NCI-H510A (cell line): Measurements from ENCODE around the gene MT1A.

Experiments
- DNase-seq: peaks from one replicate; lab custom pipeline; 2025; lab: John Stamatoyannopoulos, UW

The MT1A gene

DNA sequence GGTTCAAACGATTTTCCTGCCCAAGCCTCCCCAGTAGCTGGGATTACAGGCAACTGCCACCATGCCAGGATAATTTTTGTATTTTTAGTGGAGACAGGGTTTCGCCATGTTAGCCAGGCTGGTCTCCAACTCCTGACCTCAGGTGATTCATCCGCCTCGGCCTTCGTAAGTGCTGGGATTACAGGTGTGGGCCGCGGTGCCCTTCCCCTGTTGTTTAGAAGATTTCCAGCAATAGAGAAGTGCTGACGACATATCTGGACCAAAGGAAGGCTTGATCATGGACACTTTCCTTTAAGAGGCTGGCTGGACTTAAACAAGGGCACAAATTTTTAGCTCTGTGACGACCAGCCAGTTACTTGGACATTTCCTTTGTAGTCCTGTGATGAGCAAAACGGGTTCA lies 7.3 kb upstream of the MT1A start:
- no peak for DNase-seq

DNA sequence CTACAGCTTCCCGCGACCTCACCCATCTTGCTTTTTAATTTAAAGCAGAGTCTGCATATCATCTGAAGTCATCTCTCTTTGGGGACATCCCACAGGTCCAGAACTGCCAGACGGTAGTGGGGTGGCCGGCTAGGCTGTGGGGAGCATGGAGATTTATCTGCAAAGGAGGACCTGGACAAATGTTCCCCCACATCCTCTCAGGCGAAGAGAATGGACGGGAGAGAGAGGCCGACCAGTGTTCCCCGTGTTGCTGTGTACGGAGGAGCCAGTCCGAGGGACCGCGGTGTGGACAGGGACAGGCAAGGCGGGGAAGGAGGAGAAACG lies 6.7 kb upstream of the MT1A start:
- DNase-seq = no peak

DNA sequence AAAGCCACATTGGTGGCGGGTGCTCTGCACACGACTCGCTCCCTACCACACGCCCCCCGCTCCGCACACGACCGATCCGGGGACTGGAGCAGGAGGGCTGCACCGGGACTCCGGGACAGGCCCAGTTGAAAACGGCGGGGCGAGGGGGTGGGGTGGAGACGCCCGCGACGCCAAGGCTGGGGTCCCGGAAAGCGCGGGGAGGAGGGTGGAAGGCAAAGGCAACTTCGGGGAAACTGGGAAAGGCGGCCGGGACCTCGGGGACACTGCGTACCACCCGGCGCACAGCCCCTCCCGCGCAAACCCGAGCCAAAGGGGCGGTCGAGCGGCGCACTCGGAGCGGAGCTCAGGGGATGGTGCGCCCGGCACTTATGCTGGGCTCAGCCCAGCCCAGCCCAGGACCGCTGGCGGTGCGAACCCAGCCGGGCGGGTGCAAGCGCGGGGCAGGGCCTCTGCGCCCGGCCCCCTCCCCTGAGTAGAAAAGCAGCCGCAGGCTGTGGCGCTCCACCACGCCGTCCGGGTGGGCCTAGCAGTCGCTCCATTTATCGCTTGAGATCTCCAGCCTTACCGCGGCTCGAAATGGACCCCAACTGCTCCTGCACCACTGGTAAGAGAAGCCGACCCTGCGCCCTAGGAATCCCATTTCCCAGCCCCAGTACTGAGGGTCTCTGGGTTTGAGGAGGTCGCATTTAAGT lies 6.2 kb upstream of the MT1A start, which contains the start of gene MT1M:
Gene MT1M, plus strand, starts transcription at position 504 of the 692 bp plus-strand sequence. Its CDS starts 73 bp downstream, at position 577.
- DNase-seq = no peak

DNA sequence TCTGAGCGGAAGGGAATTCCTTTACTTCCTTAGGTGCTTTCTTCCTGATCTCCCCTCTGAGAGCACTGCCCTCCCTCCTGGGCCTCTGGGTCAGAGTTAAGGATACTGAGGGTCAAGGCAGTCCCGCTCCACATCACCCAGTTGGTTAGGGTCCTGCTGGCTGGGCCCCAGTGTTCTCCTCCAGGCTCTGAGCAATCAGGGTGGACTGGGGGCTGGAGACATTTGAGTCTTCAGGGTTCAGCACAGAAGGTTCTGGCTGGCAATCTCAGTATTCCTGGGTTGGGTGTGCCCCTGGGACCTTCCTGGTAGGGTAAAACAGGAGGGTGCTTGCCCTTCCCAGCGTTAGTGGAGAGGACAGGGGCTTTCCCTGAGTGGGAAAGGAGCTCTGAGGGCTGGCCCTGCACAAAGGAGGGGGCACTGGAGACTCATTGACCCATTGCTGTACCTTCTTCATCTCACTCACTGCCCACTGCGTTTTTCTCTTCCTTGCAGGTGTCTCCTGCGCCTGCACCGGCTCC lies 5.6 kb upstream of the MT1A start:
- no peak for DNase-seq

DNA sequence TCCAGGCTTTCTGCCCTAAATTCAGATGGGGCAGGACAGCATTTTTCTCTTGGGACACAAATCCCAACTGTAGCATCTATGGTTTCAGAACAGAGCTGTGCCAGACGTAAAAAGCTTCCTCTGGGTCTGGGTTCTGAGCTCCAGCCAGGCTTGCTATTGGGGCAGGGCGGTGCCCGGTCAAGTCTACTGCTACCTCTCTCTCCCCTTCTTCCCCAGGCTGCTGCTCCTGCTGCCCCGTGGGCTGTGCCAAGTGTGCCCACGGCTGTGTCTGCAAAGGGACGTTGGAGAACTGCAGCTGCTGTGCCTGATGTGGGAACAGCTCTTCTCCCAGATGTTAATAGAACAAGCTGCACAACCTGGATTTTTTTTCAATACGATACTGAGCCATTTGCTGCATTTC lies 4.9 kb upstream of the MT1A start:
- no peak for DNase-seq

DNA sequence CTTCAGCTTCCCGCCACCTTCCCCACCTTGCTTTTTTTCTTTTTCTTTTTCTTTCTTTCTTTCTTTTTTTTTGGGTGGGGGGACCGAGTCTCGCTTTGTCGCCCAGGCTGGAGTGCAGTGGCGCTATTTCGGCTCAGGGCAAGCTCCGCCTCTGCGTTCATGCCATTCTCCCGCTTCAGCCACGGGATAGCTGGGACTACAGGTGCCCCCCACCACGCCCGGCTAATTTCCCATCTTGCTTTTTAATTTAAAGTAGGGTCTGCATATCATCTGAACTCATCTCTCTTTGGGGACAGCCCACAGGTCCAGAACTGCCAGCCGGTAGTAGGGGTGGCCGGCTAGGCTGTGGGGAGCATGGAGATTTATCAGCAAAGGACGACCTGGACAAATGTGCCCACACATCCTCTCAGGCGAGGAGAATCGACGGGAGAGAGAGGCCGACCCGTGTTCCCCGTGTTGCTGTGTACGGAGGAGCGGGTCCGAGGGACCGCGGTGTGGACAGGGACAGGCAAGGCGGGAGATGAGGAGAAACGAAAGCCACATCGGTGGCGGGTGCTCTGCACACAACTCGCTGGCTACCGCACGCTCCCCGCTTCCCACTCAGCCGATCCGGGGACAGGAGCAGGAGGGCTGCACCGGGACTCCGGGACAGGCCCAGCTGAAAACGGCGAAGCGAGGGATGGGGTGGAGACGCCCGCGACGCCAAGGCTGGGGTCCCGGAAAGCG lies 3.6 kb upstream of the MT1A start:
- no peak for DNase-seq

DNA sequence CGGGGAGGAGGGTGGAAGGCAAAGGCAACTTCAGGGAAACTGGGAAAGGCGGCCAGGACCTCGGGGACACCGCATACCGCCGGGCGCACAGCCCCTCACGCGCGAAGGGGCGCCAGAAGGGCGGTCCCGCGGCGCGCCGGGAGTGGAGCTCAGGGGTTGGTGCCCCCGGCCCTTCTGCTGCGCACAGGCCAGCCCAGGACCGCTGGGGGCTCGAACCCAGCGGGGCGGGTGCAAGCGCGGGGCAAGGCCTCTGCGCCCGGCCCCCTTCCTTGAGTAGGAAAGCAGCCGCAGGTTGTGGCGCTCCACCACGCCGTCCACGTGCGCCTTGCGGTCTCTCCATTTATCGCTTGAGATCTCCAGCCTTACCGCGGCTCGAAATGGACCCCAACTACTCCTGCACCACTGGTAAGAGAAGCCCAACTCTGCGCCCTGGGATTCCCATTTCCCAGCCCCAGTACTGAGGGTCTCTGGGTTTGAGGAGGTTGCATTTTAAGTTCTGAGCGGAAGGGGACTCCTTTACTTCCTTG lies 3.0 kb upstream of the MT1A start:
- no peak for DNase-seq

DNA sequence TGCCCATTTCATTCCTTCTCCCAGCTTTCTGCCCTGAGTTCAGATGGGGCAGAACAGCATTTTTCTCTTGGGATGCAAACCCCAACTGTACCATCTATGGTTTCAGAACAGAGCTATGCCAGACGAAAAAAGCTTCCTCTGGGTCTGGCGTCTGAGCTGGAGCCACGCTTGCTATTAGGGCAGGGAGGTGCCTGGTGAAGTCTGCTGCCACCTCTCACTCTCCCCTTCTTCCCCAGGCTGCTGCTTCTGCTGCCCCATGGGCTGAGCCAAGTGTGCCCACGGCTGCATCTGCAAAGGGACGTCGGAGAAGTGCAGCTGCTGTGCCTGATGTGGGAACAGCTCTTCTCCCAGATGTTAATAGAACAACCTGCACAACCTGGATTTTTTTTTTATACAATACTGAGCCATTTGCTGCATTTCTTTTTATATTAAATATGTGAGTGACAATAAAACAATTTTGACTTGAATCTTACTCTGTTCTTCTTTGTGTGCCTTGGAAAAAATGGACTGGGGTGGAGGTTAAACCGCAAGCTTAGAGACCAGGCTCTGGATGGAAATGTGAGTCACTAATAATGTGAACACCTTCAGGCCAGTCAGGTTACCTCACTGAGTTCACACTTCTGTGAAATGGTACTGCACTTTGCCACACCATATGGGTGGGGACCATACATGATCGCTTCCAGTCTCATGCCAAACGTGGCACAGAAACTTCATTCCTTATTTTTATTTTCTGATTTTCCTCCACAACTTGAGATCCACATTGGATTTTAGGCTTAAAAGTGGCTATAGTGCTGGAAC lies 1.7 kb upstream of the MT1A start:
- no peak for DNase-seq

DNA sequence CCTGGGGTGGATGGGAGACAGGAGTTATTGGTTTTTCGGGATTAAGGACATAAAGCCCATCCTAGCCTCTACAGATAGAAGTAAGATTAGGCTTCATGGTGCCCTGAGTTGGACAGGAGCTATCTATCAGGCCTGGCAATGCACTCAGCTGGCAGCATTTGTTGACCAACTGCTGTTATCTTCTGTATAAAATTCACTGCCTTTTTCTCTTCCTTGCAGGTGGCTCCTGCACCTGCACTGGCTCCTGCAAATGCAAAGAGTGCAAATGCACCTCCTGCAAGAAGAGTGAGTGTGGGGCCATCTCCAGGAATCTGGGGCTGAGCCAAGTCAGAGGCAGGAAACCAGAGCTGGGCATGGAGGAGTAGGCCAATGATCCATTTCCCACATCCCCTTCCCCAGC lies 579 bp downstream of the MT1A start:
- DNase-seq = no peak

DNA sequence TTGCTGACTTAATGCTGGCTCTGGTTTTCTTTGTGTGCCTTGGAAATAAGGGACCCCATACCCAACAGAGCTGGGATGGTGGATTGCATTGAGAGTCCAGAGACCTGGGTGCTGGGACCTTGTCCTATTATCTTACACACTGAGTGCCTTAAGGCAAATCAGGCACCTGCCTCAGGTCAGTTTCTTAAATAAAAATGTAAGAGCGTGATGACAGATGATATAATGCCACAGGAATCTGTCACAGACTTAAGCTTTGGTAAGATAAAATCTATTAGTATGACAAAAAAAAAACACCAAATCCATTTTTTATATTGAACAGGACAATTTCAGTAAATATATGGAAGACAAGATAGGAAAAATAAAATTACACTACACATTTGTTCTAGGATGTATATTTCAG lies 1.6 kb downstream of the MT1A start:
- DNase-seq = no peak

DNA sequence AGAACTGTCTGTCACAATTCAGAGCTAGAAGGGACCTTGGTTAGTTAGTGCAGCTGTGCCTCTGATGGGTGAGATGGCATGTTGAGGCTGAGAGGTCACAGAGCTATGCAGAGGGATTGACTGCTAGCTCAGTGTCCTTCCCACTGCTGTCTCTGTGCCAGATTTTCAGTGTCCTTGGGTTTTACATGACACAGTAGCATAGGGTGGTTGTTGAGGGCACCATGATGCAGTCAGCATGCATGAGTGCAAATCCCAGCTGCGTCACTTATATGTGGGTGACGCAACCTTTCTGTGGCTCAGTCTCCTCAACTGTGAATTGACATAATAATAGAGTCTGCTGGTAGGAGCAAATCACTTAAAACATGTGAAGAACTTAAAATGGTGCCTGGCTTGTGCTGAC lies 2.7 kb downstream of the MT1A start:
- no peak for DNase-seq

DNA sequence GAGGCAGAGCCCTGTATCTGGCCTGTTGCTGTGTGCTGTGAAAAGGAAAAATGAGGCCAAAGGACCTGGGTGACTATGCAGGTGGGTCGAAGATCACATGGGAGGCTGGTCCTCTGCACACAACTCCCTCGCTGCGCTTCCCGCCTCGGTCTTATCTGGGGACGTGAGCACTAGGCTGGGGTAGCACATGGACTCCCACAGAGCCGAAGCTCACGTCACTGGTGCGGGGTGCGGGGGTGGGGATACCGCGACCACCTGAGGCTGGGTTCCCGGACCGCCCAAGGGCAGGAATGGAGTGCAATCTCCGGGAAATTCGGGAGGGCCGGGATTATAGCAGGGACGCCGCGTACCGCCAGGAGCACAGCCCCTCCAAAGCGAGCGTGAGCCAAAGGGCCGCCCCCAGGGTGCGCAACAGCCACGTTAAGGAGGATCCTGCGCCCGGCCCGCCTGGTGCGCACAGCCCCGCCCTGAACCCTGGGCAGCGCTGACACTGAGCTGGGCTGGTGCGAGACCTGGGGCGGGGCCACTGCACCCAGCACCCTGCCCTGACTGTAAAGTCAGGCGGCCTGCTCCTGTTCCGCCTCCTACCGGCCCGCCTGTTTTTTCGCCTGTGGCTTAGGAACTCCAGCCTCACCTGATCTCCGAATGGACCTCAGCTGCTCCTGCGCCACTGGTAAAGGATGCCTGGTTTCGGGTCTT lies 4.8 kb downstream of the MT1A start:
- DNase-seq = peak; percentile 58

DNA sequence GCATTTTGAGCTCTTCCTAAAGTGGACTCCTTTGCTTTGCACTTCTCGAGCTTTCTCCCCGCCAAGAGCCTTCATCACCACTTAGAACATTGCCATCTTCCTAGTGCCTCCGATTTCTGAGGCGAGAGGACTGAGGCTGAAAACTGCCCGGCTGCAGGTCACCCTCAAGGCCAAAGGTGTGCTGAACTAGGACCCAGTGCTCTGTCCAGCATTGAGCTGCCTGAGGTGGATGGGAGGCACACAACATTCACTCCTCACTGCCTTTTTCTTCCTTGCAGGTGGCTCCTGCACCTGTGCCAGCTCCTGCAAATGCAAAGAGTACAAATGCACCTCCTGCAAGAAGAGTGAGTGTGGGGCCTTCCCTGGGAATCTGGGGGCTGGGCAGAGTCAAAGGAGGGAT lies 5.4 kb downstream of the MT1A start:
- no peak for DNase-seq

DNA sequence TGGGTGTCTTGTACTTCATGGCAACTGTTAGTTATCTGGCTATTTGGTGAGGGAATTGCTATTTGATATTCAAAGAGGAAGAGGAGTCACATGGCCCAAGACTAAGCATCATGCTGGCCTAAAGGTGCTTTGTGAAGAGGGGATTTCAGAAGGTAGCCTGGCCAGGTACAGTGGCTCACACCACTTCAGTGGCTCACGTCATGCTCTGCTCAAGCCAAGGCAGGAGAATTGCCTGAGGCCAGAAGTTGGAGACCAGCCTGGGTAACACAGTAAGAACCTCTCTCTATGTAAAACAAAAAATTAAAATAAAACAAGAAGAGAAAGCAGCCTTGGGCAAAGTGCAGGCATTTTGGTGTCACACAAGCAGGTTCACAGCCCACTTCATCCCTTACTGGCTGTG lies 6.8 kb downstream of the MT1A start:
- DNase-seq = no peak

DNA sequence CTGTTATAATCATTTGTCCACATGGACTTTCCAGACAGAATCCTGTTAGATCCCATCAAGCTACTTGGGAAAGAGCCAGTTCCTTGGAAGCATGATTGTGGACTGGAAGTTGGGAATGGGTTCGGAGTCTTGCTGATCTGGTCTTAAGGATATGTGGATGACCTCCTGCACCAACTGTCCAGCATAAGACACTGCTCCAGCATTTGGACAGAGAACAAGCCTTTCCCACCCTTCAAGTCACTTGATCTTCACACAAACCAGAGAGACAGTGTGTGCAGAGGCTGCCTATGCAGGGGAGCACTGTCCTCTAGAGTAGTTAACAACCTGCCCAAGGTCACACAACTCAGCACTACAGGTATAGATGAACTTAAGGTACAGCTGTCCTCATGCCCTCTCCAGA lies 7.4 kb downstream of the MT1A start:
- no peak for DNase-seq

DNA sequence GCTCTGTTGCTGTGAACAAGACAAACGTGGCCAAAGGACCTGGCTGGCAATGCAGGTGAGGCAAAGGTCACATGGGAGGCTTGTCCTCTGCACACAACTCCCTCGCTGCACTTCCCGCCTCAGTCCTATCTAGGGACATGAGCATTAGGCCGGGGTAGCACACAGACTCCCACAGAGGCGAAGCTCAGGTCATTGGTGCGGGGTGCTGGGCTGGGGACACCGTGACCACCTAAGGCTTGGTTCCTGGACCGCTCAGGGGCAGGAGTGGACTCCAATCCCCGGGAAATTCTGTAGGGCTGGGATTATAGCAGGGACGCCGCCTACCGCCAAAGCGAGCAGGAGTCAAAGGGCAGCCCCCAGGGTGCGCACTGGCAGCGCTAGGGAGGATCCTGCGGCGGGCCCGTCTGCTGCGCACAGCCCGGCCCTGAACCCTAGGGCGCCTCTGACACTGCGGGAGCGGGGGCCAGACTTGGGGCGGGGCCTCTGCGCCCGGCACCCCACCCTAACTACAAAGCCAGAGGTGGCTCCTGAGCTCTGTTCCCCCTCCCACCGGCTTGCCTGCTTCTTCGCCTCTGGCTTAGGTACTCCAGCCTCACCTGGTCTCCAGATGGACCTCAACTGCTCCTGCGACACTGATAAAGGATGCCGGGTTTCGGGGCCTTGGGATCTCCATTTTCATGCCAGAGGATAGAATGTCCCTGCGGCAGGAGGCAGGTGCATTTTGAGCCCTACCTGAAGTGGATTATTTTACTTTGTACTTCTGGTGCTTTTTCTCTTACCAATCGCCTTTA lies 9.4 kb downstream of the MT1A start:
- DNase-seq = no peak

DNA sequence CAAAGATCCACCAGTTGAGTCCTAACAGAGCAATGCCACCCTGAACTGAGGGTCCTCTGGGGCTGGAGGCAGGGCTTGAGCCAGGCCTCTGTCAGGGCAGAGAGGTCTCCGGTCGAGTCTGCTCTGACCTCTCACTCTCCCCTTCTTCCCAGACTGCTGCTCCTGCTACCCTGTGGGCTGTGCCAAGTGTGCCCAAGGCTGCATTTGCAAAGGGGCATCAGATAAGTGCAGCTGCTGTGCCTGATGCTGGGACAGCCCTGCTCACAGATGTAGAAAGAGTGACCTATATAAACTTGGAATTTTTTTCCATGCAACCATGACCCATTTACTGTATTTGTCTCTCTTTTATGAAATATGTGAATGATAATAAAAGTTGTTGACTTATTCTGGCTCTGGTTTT lies 10.8 kb downstream of the MT1A start:
- DNase-seq = no peak

DNA sequence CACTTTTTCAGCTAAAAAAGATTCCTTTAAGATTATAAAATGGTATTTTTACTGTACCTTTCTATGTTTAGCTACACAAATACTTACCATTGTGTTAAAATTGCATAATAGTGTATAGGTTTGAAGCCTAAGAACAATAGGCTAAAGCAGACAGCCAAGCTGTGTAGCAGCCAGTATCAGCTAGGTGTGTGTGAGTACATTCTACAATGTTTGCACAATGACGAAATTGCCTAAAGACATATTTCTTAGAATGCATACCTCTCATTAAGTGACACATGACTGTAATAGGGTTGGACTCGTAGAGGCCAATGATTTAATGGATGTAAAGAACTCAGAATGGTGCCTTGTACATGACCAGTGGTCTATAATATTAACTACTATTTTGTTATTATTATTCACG lies 11.4 kb downstream of the MT1A start:
- no peak for DNase-seq

DNA sequence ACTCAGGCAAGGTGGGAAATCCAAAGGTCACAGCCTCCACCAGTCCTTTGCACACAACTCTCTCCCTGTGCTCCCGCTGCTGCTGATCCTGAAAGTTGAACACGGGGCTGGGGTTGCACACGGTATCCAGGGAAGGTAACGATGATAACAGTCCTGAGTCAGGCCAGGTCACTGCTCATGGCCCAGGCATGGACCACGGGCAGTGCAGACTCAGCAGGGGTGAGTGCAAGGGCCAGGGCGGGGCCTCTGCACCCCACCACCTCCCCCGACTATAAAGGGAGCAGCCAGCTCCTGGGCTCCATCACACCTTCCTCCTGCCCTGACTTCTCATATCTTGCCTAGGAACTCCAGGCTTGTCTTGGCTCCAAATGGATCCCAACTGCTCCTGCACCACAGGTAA lies 13.1 kb downstream of the MT1A start, which contains the start of gene MT1B:
Gene MT1B, plus strand, starts transcription at position 301 of the 400 bp plus-strand sequence. Its CDS starts 68 bp downstream, at position 369.
- DNase-seq = no peak

DNA sequence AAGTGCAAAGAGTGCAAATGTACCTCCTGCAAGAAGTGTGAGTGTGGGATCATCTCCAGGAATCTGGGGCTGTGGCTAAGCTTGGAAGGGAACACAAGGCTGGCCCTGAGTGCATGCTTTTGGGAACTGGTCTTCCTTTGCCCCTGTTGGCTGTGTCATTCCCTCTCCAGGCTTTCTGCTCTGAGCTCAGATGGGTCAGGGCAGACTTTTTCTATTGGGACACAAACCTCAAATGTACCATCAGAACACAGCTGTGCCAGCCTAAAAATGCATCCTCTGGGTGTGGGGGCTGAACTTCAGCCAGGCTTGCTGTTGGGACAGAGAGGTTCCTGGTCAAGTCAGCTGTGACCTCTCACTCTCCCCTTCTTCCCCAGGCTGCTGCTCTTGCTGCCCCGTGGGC lies 14.1 kb downstream of the MT1A start:
- no peak for DNase-seq

DNA sequence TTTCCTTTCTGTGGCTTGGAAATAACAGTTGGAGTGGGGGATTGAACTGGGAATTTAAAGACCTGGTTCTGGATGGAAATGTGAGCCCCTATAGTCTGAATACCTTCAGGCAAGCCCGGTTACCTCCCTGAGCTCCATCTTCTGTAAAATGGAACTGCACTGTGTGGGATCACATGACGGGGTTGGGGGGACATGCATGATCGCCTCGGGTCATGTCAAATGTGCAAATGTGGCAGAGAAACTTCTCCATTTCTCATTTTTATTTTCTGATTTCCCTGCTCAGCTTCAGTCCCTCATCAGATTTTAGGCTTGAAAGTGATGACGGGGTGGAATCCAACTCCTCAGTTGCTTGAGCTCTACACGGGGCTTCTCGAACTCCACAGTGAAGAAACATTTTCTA lies 14.8 kb downstream of the MT1A start:
- DNase-seq = no peak
